Lower leg skin (tissue), 3 donors: ENCODE data around the gene LRP1B.

Source experiments
- POLR2A ChIP-seq, 2 donors: fragments of 450-650 bp; IDR thresholded peaks; one replicate each; pipeline ENCODE4 v1.6.1; 2016 to 2017; ENCODE audit warnings: antibody characterized with exemption in 2 of 2, mild to moderate bottlenecking in 1 of 2, moderate library complexity in 1 of 2
- TF ChIP-seq, protein P1 (sequence below), 3 donors: fragments of 450-650 bp; IDR thresholded peaks; one replicate each; pipeline ENCODE4 v1.5.1; 2016; ENCODE audit warnings: antibody characterized with exemption in 3 of 3, mild to moderate bottlenecking in 3 of 3, moderate library complexity in 2 of 3

DNA sequence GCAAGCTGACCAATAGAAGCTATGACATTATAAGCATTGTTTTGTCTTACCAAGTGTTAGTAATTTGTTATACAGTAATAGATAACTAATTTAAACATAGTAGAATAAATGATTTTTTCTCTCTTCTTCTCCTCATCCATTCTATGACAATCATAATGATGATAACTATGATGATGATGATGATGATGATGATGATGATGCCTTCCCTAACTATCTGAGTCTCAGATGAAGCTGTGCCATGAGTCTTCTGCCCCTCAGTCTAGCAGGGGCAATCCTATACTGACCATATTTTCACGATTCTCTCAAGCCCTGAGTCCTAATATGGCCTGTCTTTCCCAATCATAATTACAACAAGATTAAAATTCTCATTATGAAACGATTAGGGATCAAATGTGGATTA, 1369.0 kb downstream of the LRP1B start:
- no peak for TF ChIP-seq POLR2A (IDR thresholded peaks at IDR 0.05)
- TF ChIP-seq, protein P1, sequence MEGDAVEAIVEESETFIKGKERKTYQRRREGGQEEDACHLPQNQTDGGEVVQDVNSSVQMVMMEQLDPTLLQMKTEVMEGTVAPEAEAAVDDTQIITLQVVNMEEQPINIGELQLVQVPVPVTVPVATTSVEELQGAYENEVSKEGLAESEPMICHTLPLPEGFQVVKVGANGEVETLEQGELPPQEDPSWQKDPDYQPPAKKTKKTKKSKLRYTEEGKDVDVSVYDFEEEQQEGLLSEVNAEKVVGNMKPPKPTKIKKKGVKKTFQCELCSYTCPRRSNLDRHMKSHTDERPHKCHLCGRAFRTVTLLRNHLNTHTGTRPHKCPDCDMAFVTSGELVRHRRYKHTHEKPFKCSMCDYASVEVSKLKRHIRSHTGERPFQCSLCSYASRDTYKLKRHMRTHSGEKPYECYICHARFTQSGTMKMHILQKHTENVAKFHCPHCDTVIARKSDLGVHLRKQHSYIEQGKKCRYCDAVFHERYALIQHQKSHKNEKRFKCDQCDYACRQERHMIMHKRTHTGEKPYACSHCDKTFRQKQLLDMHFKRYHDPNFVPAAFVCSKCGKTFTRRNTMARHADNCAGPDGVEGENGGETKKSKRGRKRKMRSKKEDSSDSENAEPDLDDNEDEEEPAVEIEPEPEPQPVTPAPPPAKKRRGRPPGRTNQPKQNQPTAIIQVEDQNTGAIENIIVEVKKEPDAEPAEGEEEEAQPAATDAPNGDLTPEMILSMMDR (IDR thresholded peaks at IDR 0.05) = no peak
